ENCODE data around the gene KRTAP2-3.

DNA sequence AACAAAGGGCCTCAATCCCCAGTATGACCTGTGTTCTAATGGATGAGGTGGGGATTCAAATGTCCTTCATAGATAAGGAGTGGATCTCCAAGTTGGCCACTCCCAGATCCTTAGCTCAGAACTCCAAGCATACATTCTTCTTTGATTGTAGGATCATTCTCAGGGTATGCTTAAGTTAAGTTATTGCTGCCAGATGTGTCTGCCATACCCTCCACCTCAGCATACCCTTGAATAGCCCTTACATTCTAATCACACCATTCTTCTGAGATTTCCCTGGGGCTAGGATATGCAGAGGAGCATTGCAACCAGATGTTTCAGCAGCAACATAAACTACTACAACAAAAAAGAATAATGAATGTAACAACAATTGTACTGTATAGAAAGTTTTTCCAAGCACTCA is 7.4 kb upstream of the KRTAP2-3 start:
- TF ChIP-seq POLR2A (IDR thresholded peaks at IDR 0.05) (no peak), EP300 (IDR thresholded peaks at IDR 0.05) (no peak)
- TF ChIP-seq, protein P1, sequence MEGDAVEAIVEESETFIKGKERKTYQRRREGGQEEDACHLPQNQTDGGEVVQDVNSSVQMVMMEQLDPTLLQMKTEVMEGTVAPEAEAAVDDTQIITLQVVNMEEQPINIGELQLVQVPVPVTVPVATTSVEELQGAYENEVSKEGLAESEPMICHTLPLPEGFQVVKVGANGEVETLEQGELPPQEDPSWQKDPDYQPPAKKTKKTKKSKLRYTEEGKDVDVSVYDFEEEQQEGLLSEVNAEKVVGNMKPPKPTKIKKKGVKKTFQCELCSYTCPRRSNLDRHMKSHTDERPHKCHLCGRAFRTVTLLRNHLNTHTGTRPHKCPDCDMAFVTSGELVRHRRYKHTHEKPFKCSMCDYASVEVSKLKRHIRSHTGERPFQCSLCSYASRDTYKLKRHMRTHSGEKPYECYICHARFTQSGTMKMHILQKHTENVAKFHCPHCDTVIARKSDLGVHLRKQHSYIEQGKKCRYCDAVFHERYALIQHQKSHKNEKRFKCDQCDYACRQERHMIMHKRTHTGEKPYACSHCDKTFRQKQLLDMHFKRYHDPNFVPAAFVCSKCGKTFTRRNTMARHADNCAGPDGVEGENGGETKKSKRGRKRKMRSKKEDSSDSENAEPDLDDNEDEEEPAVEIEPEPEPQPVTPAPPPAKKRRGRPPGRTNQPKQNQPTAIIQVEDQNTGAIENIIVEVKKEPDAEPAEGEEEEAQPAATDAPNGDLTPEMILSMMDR (IDR thresholded peaks at IDR 0.05), result no peak

Data from gastroesophageal sphincter (tissue), 3 donors.